HL-60 (cell line): ENCODE results near the gene STMP1.

Experiments
- CTCF ChIP-seq: IDR thresholded peaks from one replicate; pipeline ENCODE4 v1.5.1; 2011; ENCODE audit warnings: low read length, control low read depth, inconsistent platforms; ENCODE audit not compliant: insufficient read depth
- POLR2AphosphoS5 ChIP-seq: IDR thresholded peaks from 2 replicates; pipeline ENCODE4 v1.6.1; 2012; ENCODE audit warnings: low read depth
- REST ChIP-seq: IDR thresholded peaks from 2 replicates; pipeline ENCODE4 v1.6.1; 2012; ENCODE audit warnings: low read depth; ENCODE audit not compliant: insufficient replicate concordance
- SPI1 ChIP-seq: IDR thresholded peaks from 2 replicates; pipeline ENCODE4 v1.6.1; 2012; ENCODE audit warnings: low read depth, mild to moderate bottlenecking, borderline replicate concordance

GRCh38 chr7:135648235-135648634 lies 14.1 kb upstream of the STMP1 start:
- TF ChIP-seq CTCF (no peak), POLR2AphosphoS5 (no peak), REST (no peak), SPI1 (no peak)
